ENCODE data around the gene ENOX2.

ENOX2 gene

DNA sequence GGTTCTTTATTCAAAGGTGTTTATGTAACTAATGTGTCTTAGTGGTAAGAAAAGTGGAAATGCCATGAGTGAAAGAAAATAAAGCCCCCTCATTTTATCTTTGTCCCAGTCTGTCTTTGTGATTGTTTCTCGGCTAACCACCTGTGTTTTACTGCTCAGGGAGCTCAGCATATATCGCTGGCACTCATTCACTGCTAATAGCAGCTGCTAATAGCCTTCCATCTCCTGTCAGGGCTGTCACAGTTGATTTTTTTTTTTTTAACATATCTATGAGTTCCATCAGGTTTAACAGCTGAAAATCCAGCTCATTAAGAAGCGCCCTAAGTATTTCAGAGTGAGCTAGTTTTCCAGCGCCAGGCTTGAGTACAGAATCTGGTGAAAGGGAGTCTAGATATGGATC lies 295.6 kb downstream of the ENOX2 start:
- no peak for DNase-seq

DNA sequence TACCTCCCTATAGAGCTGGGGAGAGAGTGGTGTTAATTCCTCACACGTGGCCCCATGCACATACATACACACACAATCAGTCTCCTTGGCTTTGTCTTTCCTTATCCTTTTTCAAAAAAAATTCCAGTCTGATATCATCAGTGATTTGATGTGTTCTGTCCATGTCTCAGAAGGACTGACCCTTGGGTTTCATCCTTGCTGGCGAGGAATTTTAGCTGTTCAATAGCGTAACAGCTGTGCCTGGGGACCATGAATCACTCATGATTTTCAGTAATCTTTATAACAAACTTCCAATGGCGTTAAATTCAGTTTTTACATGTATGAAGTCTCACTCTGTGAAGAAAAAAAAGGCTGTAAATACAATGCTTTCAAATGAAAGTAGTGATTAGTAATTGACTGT lies 296.6 kb downstream of the ENOX2 start:
- DNase-seq, result no peak

DNA sequence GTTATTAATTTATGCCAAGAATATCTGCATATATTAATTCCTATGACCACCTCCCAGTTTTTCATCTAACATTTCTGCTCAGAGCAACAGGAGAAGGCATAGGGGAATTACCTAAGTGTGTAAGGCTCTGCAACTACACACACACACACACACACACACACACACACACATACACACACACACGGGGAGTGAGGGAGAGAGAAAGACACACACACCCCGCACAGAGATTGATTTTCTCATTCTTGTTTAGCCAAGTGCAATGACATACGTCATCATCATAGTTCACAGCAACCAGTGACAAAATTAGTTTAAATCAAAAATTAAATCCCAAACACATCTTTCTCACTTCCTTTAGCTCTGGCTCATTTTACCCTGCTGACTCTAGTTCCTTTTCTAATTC lies 298.1 kb downstream of the ENOX2 start:
- no peak for DNase-seq

DNA sequence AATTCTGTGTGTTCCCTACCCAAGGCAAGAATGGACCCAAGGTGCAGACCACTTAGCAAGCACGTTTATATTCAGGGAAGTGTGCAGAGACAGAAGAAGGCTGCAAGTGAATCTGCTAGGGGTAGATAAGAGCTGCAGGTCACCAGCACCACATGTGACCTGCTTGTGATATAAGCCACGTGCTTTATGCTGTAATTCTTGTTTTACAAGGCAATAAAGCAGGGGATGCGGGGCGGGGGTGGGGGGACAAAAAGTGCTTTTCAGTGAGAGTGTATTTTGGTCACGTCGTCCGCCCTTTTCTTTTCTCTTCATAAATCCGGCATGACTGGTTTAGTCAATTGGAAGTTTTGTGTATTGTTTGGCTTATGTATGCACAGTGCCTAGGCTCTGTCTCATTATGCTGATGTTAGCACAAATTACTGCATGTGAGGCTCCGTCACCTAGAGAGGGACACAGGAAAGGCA lies 308.5 kb downstream of the ENOX2 start:
- DNase-seq, result no peak

DNA sequence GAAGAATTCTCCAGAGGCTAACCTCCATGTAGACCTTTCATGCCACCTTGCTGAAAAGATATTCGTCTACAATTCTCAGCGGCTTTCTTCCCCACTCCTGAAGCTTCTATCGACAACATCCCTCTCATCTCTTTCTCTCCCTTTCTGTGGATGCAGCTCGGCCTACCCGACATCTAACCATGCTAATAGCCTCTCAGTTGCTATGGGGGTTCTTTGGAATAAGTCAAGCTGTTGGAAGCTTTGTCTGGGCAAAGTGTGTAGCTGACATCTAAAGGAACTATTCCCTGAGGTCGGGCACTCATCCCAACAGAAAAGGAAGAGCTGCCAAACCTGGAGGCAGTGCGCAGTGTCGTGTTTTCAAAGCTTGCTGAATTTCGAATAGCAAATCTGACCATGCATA lies 309.1 kb downstream of the ENOX2 start:
- DNase-seq, result no peak

DNA sequence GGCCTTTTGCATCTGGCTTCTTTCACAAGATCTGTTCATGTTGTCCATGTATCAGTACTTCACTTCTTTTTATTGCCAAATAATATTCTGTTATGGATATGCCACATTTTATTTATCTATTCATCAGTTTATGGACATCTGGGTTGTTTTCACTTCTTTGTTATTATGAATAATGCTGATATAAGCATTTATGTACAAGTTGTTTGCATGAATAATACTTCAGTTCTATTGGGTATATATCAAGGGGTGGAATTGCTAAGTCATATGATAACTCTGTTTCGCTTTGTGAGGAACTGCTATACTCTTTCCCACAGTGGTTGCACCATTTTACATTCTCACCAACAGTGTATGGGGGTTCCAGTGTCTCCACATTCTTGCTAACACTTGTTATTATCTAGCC lies 310.8 kb downstream of the ENOX2 start:
- no peak for DNase-seq

DNA sequence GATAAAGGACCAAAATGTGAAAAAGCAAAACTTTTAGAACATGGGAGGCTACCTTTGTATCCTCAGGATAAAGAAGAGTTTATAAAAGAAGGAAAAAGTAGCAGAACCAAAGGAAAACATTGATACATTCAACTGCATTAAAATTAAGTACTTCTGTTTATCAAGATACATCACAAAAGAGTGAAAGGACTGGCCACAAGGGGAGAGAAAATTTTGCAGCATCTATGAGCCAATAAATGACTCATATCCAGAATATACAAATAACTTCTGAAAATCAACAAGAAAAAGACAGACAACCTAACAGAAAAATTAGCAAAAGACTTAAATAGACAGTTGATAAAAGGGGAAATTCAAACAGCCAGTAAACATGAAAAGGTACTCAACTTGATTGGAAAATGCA lies 324.1 kb downstream of the ENOX2 start:
- no peak for DNase-seq

DNA sequence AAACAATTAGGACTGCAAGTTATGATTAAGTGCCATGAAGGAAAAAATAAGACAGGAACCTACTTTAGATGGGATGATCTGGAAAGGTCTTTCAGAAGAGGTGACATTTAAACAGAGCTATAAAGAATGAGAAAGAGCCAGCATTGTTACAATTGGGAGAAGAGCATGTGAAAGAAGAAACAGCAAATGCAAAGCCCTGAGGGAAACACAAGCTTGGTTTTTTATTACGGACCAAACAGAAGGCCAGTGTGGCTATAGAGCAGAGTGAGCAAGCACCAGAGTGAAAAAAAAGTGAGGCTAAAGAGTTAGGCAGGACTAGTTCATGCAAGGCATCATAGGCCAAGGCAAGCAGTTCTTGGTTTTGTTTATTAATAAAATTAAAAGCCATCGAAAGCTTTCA lies 325.6 kb downstream of the ENOX2 start:
- DNase-seq, result no peak

DNA sequence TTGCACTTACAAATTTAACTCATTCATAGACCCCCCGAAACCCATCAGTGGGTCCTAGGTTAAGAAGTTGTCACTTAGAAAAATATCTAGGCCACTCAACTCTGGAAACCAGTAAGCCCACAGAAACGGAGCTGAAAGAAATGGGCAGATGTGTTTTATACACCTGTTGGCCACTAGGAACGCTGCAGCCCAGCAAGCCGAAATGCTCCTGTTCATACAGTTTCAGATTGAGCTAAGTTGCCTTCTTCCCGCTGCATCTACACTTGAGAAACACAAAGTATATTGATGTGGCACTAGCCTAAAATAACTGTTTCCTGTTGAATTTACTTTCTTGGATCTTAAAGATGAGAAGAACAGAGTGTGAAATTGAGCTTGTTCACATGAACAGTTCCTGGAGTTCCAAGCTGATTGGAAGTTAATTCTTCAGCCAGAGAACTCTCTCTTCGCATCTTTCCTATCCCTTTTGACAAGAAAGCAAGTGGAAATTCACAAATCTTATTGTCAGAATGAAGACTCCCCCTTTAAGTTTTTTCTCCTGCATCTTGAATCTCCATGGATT lies 327.1 kb downstream of the ENOX2 start:
- DNase-seq, result peak; percentile 45

Measured in MV-4-11 (cell line).